HCEC 1CT (cell line): ENCODE results near the gene BATF.

Experiments
- DNase-seq: peaks from one replicate; pipeline ENCODE4 v3.0.0-alpha.2; 2017

BATF gene

DNA sequence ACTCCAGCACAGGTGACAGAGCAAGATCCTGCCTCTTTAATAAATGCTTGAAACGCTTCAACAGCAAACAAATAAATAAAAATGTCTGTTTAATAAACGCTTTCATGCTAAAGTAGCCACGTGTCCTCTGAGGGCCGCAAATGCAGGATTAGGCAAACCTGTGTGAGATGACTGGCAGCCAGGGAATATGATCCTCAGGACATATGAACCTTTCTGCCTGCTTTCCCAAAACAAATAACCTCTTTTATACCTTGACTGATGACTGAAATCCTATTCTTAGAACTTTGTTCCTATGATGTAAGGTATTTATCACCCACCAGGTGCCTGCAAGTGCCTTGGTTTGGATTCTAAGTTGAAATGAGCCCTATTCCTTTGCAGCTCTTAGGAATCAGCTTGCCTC is 41.7 kb downstream of the BATF start:
- DNase-seq: no peak

DNA sequence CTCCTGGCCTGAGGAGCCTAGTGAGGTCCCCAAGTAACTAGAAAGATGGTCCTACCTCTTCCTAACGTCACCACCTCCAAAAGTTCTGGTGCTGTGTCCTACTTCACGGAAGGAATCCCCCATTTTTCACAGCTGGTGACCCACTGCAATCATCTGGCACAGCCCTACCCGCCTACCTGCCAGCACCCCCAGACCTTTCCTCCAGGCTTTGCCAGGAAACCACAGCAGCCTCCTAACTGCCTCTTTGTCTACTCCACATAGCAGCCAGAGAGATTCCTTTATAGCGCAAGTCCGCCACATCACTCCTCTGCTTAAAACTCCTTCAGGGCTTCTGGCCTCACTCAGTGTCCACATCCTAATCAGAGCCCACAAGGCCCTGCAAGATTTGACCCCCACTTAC is 42.8 kb downstream of the BATF start:
- DNase-seq: no peak

DNA sequence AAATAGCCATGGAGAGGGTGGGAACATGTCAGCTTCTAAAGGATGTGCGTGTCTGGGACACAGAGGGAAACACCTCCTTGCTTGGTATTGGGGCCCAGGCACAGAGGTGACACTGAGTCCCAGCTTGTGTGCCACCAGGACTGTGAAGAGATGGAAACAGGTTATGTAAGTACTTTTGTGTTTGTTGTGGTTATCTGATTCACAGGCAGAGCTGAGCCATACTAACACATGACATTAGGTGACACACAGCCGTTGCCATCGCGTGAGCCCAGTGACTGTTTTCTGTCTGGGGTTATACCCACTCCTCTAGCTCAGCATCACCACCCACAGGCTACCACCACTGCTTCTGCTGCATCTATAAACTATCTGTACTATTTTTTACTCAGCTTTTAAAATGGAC is 44.1 kb downstream of the BATF start:
- DNase-seq: no peak

DNA sequence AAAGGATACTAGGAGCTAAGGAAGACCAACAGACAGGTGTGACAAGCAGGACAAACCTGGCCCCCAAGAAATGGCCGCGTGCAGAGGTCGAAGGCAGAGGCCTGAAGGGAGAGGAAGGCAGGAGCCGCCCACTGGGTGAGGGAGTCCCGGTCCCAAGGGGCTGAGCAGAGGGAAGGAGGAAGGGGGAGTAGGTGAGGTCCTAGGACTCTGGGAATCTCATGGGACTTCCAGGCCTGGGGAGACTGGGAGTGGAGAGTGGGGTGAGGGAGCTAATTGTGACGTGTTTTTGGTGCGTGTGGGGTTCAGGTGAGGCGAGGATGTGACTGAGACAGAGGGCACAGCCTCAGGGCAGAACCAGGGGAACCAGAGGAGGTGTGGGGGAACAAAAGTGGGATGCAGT is 44.5 kb downstream of the BATF start:
- no peak for DNase-seq

DNA sequence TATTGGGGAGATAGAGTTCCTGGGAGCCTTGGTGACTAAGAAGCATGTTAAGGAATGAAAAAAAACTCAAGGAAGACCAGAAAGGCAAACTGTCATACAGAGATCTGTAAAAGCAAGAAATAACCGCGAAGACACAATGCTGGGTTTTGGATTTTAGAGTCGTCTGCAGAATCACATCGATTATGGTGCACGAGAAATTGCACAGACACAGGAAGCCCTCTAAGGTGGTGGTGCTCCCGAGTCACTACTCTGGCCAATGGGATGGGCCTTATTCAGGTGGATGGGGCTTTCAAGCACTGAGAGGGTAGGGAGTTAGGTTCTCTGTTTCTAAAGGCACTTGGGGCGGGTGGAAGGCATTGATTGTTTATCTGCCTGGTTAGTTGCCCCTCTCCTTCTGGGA is 45.9 kb downstream of the BATF start:
- no peak for DNase-seq

DNA sequence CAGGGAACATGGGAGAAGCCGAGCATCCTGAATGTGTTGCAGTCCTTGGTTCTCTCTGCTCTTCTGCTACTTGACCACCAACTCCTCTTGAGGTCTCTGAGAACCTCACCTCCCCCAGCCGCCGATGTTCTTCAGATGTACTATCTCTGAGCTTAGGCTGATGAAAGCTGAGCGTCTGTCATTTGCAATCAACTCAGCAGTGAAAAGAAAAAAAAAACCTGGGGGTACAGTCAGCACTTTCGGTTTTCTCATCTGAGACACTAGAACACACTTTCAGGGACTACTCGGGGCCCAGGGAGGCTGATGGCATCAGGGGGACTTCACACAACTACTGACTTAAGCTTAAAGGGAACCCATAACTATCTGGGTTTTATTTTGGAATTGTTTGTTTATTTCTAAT is 46.5 kb downstream of the BATF start:
- DNase-seq: no peak

DNA sequence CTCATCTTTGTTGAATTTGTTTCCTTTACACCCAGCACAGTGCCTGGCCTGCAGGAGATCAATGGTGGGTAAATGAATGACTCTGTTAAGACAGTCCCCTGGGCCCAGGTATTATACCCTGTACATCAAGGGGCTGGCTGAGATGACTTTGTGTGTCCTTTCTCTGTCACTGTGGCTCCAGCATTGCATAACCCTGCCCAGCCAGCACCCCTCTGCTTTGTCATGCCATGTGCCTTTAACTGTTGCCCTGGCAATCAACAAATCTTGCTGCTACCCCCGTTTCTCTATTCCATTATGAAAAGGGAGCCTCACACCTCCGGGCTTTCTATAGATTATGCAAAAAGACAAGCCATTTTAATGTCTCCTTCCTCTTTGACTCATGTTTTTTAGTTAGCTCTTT is 48.5 kb downstream of the BATF start:
- no peak for DNase-seq

DNA sequence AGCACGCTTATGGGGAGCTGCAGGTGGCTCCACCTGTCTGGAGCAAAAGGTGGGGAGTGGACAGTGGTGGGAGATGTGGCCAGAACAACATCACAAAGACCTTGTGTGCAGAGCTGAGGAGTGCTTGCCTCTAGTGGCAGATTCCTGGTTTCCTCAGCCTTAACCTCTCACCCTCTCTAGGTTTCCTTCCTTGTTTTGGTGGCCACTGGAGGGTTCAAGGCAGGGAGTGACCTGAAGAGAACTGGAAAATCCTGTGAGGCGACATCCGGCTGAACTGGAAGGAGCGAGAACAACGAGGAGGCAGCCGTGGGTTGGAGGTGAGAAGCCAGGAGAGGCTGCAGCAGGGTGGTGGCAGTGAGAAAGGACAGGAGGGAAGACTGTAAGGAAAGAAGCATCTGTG is 49.8 kb downstream of the BATF start:
- DNase-seq: no peak

DNA sequence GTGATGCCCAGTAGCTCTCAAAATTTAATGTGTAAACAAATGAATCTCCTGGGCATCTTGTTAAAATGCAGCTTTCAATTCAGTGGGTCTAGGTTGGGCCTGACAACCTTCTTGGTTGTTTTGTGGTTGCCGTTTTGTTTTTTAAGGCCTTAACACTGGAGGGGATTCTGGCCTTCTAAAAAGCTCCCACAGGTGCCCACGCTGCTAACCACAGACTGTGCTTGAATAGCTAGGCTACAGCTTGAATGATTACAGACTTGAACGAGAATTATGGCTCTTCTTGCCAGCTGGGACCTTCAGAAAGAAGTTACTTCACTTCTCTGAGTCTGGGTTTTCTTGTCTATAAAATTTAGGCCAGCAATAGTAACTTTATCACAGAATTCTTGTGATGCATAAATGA is 54.8 kb downstream of the BATF start:
- DNase-seq: no peak

DNA sequence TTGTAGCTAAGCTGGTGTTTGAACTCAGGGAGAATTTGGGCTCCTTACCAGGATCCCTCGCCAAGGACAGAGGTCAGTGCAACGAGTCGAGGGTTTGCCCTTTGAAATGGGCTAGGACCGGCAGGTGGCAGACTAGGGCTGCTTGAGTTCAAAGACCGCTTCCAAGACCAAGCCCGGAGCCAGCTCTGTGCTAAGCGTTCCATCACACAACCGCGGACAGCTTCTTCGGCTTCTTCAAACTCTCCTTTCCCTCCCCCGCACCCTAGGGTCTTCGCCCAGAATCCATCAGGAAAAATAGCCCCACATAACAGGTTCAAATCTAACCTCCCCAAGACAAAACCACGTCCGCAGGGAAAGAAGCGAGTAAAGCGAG is 55.4 kb downstream of the BATF start:
- DNase-seq: peak; percentile 89

DNA sequence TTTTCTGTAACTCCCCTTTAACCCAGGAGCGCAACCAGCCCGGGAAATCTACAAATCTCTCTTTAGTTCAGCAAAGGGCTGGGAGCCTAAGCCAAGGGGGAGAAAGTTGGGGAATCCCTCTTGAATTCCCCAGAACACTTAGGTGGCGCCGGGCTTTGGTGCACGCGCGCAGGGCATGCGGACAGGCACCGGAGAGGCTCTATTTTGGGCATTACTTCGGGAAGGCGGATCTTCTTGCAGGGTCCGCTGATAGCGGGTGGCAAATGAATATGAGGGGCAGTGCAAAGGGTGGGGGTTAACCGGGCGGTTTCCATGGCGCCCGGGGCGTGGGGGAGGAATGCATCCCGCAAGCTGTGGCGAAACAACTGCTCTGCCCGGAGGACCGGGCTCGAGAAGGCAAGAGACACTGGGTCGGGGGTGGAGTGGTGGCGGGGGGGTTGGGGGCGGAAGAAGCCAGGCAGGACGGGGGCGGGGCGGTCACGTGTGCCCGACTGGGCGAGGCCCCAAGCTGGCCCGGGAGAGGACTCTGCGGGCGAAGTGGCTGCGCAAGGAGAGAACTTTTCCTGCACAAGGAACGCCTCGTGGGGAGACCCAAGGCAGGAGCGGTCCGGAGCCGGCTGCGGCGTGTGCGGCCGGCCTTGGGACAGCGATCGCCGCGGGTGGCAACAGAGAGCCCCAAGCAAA is 56.0 kb downstream of the BATF start, which contains the start of gene FLVCR2:
Gene FLVCR2, plus strand, starts transcription at position 519 of the 684 bp plus-strand sequence. CDS start 353 bp downstream, outside the sequence.
- DNase-seq: peak; percentile 71

DNA sequence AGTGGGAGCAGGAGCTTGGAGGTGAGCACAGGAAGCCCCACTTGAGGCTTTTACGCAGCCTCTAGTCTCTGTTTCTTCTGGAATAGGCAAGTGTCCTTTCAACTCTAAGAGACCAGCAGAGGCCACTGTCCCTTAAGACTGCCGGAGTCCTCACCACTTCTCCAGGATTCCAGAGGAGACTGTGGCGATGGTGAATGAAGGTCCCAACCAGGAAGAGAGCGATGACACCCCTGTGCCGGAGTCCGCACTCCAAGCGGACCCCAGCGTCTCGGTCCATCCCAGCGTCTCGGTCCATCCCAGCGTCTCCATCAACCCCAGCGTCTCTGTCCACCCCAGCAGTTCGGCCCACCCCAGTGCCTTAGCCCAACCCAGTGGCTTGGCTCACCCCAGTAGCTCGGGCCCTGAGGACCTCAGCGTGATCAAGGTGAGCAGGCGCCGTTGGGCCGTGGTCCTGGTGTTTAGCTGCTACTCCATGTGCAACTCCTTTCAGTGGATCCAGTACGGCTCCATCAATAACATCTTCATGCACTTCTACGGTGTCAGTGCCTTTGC is 56.6 kb downstream of the BATF start:
- peak; percentile 56 for DNase-seq

DNA sequence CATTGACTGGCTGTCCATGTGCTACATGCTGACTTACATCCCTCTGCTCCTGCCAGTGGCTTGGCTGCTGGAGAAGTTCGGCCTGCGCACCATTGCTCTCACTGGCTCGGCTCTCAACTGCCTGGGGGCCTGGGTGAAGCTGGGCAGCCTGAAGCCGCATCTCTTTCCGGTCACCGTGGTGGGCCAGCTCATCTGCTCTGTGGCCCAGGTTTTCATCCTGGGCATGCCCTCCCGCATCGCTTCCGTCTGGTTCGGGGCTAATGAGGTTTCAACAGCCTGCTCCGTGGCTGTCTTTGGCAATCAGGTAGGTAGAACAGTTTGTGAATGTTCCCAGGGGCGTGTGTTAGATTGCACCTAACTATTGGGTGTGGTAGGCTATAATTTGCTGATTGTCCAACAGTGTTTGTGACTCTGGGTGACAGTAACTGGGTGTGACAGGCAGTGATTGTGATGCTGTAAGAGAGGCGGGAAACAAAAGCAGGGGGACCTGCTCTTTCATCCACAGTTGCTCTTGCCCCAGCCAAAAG is 57.1 kb downstream of the BATF start:
- no peak for DNase-seq

DNA sequence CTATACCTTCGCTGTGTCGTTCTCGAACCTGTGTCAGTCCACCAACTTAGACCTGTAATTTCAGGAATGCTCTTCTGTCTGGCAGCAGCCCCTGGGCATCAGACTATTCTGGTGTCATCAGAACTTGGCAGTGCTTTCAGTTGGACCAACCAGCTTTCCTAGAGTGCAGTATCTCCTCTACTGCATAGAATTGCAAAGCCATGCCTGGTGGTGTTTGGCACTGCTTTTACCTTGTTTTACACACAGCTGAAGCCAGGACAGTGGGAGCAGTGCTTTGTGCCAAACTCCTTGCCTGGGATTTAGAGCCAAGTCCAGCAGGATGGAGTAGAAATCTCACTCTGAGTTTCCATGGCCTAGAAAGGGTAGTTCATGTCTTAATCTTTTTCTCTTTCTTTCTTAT is 57.6 kb downstream of the BATF start:
- no peak for DNase-seq

DNA sequence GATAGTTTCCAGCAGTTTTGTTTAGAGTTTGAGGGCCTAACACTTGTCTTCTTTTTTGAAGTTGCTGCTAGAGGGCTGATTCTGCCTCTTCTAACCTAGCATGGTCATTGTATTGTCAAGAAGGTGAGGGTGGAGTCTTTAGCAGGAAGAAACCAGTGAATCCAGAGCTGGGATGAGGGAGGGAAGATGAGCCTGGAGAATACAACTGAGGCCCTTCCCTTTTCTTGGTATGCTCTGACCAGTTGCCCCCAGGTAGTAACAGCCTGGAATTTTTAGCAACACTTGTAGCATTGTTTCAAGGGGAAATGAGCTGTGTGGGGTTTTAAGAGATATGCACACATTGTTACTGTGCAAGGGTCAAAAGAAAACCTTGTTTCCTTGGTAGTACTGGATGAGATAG is 65.1 kb downstream of the BATF start:
- DNase-seq: no peak

DNA sequence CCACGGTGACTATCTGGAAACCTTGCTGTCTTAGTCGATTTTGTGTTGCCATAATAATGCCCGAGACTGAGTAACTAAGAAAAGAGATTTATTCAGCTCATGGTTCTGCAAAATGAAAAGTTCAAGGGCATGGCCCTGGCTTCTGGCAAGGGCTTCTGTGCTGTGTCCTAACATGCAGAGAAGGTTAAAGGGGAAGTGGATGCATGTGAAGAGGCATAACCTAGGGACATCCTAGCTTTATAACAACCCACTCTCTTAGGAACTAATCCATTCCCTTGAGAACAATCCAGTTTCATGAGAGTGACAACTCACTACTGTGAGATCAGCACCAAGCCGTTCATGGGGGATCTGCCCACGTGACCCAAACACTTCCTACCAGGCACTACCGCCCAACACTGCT is 67.7 kb downstream of the BATF start:
- no peak for DNase-seq

DNA sequence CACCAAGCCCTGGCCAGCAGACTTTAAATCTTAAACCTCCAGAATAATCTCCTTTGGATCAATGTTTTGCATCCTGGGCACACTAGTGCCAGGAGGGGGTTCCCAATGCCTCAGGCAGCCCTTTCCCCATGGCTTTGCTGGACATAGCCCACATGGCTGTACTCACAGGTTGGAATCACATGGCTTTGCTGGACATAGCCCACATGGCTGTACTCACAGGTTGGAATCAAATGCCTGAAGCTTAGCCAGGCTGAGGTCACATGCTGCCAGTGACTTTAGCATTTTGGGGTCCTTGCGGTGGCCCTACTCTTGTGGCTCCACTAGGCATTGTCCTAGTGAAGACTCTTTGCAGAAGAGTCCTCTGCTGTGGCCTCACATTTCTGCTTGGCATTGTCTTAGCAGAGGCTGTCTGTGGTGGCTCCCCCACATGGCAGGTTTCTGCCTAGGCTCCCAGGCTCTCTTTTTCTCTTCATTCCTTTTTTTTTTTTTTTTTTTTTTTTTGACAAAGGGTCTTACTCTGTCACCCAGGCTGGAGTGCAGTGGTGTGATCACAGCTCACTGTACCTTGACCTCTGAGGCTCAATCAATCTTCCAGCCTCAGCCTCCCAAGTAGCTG is 69.2 kb downstream of the BATF start:
- no peak for DNase-seq

DNA sequence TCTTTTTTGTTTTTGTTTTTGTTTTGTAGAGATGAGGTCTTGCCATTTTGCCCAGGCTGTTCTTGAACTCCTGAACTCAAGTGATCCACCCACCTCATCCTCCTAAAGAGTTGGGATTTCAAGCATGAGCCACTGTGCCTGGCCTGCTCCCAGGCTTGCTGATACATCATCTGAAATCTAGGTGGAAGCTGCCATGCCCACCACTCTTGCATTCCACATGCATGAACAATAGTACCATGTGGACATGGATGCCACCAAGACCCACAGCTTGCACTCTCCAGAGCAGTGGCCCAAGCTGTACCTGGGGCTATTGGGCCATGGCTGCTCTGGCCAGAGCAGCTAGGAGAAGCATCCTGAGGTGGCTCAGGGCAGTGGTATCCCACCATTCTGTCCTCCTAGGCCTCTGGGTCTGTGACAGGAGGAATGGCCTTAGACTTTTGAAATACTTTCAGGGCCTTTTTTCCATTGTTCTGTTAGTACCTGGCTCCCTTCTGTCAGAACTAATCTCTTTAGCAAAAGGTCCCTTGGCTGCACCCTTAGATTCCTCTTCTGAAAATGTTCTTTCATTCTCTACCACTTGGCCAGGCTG is 69.8 kb downstream of the BATF start:
- DNase-seq: no peak

DNA sequence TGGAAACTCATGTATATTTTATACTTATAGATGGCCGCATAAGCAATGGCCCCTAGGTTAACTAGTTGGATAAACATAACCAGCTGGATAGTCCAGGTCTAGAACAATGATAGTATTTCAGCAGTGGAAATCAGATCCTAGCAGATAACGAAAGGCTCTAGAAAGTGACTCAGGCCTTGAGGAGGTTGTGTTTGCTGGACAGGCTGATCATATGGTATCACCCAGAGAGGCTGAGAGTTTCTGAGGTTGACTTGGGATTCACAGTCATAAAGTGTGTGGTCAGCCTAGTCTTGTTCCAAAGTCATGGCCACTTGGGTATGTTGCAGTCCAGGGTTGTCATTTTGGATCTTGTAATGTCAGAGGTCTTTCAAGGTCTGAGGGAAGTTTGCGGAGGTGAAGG is 73.0 kb downstream of the BATF start:
- DNase-seq: no peak
